NCI-H146 treated with DMSO at 0.1 percent for 48 hours (cell line): Measurements from ENCODE around the gene FIBCD1.

Experiments
- DNase-seq: peaks from one replicate; lab custom pipeline; 2025; ENCODE audit not compliant: unreplicated experiment; lab: John Stamatoyannopoulos, UW

FIBCD1 gene

GRCh38 chr9:130862747-130863146 lies 76.3 kb downstream of the FIBCD1 start:
- DNase-seq = no peak

GRCh38 chr9:130862217-130862616 lies 76.8 kb downstream of the FIBCD1 start:
- DNase-seq = no peak

- no peak for DNase-seq
Measured at GRCh38 chr9:130861372-130862180, 77.5 kb downstream of the FIBCD1 start.

- DNase-seq = no peak
Measured at GRCh38 chr9:130860458-130861316, 78.4 kb downstream of the FIBCD1 start.

GRCh38 chr9:130858739-130859705 lies 80.0 kb downstream of the FIBCD1 start:
- no peak for DNase-seq

- no peak for DNase-seq
Measured at GRCh38 chr9:130857864-130858738, 80.9 kb downstream of the FIBCD1 start.

- no peak for DNase-seq
Measured at GRCh38 chr9:130856474-130856873, 82.6 kb downstream of the FIBCD1 start.

GRCh38 chr9:130854835-130855234 lies 84.2 kb downstream of the FIBCD1 start:
- DNase-seq = no peak

- DNase-seq = no peak
Measured at GRCh38 chr9:130854092-130854491, 85.0 kb downstream of the FIBCD1 start.

- no peak for DNase-seq
Measured at GRCh38 chr9:130852801-130853200, 86.2 kb downstream of the FIBCD1 start.
